Activated naive CD4-positive, alpha-beta T cell treated with anti-CD3 and anti-CD28 coated beads, Interleukin-2, amount 50 U/mL, for 72 hours (primary cell): Measurements from ENCODE around the gene EBF4. TPM values are rescaled to one million over a fixed set of nuclear protein-coding genes. Genes with fewer than 3 reads are reported as not detected.

Source experiments
- ATAC-seq, 2 donors: fragments of 150-1000 bp; cut with Tn5 transposase; 2 replicates each; pipeline ENCODE4 v1.10.0; 2021; ENCODE audit warnings: mild to moderate bottlenecking in 2 of 2, moderate library complexity in 2 of 2
- DNase-seq, 2 donors: peaks; one replicate each; pipeline ENCODE4 v3.0.0; 2021 to 2022; ENCODE audit warnings: low spot score in 2 of 2
- H3K27ac Mint-ChIP-seq, 2 donors: one replicate each; pipeline ENCODE4 v1.8.0; 2022; ENCODE audit warnings: mild to moderate bottlenecking in 2 of 2, mixed read lengths in 2 of 2
- H3K36me3 Mint-ChIP-seq, 2 donors: one replicate each; pipeline ENCODE4 v1.8.0; 2022; ENCODE audit warnings: mixed read lengths in 2 of 2
- H3K9me3 Mint-ChIP-seq, 2 donors: one replicate each; pipeline ENCODE4 v1.8.0; 2022; ENCODE audit warnings: mixed read lengths in 2 of 2
- total RNA-seq, 2 donors: library from RNA; stranded (reverse); gene quantifications; one replicate each; pipeline ENCODE4 v1.2.3, GENCODE V29; 2022

EBF4 gene
- total RNA-seq, 2 donors from 2014 or later, result 4.0 to 8.3 TPM

DNA sequence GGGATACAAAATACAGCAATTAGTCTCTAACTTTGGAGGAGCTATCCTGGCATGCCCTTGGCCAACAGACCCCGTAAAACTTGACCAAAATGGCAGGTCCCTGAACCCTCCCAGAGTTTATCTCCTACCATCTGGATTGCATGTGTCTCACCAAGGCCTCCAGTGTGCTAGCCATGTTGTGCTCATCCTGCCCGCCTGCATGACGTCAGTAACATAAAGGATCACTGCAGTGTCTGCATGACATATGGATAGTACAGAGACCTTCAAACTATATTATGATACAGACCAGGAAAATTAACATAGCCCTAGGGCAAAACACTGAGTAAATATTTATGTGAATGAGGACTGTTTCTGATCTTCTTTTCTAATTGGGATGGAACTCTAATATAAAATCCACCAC lies 82.6 kb downstream of the EBF4 start:
- ATAC-seq, result no peak
- Mint-ChIP-seq H3K27ac (no peak overlapping the region), H3K36me3 (no peaks in the 10 kb centered on the region), H3K9me3 (no peaks in the 10 kb centered on the region)
- DNase-seq, result no peak

- H3K27ac Mint-ChIP-seq, result no peak overlapping the region
- ATAC-seq (peak in 1 of 2 donors; percentile 58), DNase-seq (no peak)
- H3K36me3 Mint-ChIP-seq, result no peaks in the 10 kb centered on the region
- H3K9me3 Mint-ChIP-seq, result no peaks in the 10 kb centered on the region
These were observed 86.2 kb downstream of the EBF4 start for GRCh38 chr20:2778602-2779321.

- H3K27ac Mint-ChIP-seq, result no peak overlapping the region
- no peaks in the 10 kb centered on the region for H3K36me3 Mint-ChIP-seq
These were observed 88.4 kb downstream of the EBF4 start for GRCh38 chr20:2780948-2781347.

DNA sequence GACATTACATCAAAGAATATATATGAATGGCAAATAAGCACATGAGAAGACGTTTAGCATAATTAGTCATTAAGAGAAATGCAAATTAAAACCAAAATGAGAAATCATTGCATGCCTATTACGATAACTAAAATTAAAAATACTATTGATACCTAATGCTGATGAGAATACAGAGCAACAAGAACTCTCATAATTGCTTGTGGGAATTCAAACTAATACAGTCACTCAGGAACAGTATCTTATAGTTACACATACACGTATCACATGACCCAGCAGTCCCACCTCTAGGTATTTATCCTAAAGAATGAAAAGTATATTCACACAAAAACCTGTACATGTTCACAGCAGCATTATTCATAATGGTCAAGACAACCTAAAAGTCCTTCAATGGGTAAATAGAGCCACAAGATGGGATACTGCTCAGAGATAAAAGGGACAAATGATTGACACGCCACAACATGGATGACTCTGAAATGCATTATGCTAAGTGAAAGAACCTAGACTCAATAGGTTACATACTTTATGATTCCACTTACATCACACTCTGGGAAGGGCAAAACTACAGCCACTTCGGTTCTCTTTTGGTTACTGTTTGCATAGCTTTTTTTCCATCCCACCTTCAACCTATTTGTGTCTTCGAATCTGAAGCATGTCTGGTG lies 91.5 kb downstream of the EBF4 start:
- Mint-ChIP-seq H3K36me3 (no peaks in the 10 kb centered on the region), H3K27ac (no peak overlapping the region), H3K9me3 (no peaks in the 10 kb centered on the region)
- DNase-seq, result no peak
- peak in 1 of 2 donors; percentile 34 for ATAC-seq

More at GRCh38 chr20:2780948-2781347, 88.4 kb downstream of the EBF4 start:
- no peaks in the 10 kb centered on the region for H3K9me3 Mint-ChIP-seq
- DNase-seq (no peak), ATAC-seq (no peak)

- DNase-seq (no peak), ATAC-seq (no peak)
- no peaks in the 10 kb centered on the region for H3K9me3 Mint-ChIP-seq
- no peaks in the 10 kb centered on the region for H3K36me3 Mint-ChIP-seq
- no peak overlapping the region for H3K27ac Mint-ChIP-seq
These were observed 100.9 kb downstream of the EBF4 start for GRCh38 chr20:2793471-2793870.

GRCh38 chr20:2794202-2794748 lies 101.7 kb downstream of the EBF4 start:
- DNase-seq (no peak), ATAC-seq (no peak)
- no peaks in the 10 kb centered on the region for H3K9me3 Mint-ChIP-seq
- no peak overlapping the region for H3K27ac Mint-ChIP-seq
- peaks cover 0 to 2% of the 10 kb centered on the region in 2 donors for H3K36me3 Mint-ChIP-seq

- Mint-ChIP-seq H3K9me3 (no peaks in the 10 kb centered on the region), H3K27ac (no peak overlapping the region), H3K36me3 (peaks cover 3 to 9% of the 10 kb centered on the region in 2 donors)
- ATAC-seq (no peak), DNase-seq (no peak)
These were observed 102.4 kb downstream of the EBF4 start for GRCh38 chr20:2794866-2795447.

GRCh38 chr20:2795451-2795850 lies 102.9 kb downstream of the EBF4 start:
- H3K27ac Mint-ChIP-seq, result no peak overlapping the region
- H3K36me3 Mint-ChIP-seq, result peaks cover 6 to 12% of the 10 kb centered on the region in 2 donors
- no peaks in the 10 kb centered on the region for H3K9me3 Mint-ChIP-seq
- DNase-seq (no peak), ATAC-seq (no peak)

- H3K9me3 Mint-ChIP-seq, result no peaks in the 10 kb centered on the region
- H3K27ac Mint-ChIP-seq, result no peak overlapping the region
- no peak for DNase-seq
- ATAC-seq, result no peak
- H3K36me3 Mint-ChIP-seq, result peaks cover 10 to 17% of the 10 kb centered on the region in 2 donors
These were observed 103.6 kb downstream of the EBF4 start for GRCh38 chr20:2796011-2796660.

- no peak overlapping the region for H3K27ac Mint-ChIP-seq
- ATAC-seq (no peak), DNase-seq (no peak)
- H3K36me3 Mint-ChIP-seq, result peaks cover 10 to 23% of the 10 kb centered on the region in 2 donors
- H3K9me3 Mint-ChIP-seq, result no peaks in the 10 kb centered on the region
These were observed 104.8 kb downstream of the EBF4 start for GRCh38 chr20:2797136-2797983.

DNA sequence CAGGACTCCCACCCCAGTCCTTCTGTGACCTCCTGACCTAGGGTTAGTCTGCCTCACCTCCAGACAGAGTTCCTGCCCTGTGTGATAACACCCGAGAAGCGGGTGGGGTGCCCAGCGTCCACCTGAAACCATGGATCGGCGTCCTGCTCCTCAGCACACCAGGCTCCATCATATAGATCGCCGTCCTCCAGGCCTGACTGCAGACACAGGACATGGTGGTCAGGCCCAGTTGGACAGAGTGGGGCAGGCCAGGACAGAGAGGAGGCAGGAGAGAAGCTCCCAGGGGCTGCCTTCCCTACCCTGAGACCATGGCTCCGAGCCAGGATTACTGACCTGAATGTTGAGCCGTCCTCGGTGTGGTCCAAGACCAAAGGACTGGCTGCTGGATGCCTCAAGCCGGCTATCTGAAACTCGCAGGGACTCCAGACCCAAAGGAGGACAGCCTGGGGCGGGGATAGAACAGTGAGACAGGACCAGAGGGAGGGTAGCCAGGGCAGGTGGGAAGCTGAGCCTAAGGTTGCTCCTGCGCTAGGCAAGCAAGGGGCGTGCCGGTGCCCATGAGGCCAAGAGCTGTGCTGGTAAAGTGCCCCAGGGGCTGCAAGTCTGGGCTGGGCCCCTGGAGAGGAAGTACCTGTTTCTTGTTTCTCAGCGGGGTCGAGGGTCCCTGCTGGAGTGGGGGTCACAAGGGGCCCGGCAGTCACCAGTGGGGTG lies 105.7 kb downstream of the EBF4 start:
- Mint-ChIP-seq H3K36me3 (peaks cover 15 to 23% of the 10 kb centered on the region in 2 donors), H3K27ac (no peak overlapping the region), H3K9me3 (no peaks in the 10 kb centered on the region)
- no peak for DNase-seq
- no peak for ATAC-seq

DNA sequence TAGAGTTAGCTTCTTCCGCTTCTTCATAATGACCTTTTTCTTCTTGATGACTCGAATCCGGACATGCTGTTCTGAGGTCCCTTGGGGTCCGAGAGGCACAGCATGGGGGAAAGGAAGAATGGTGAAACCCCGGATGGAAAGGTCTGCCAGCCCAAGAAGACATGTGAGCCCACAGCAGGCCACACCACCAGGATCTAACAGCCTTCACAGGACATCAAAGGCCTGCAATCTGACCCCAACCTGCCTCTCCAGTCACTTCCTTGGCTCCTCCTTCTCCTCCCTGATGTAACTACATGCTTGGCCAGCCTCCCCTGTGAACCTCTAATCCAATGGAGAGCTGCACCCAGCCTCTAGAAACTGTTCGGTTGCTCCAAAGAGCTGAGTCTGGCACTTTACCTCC lies 106.2 kb downstream of the EBF4 start:
- H3K36me3 Mint-ChIP-seq, result peaks cover 15 to 23% of the 10 kb centered on the region in 2 donors
- no peak for ATAC-seq
- no peak overlapping the region for H3K27ac Mint-ChIP-seq
- H3K9me3 Mint-ChIP-seq, result no peaks in the 10 kb centered on the region
- DNase-seq, result no peak

GRCh38 chr20:2799271-2799670 lies 106.7 kb downstream of the EBF4 start:
- Mint-ChIP-seq H3K9me3 (no peaks in the 10 kb centered on the region), H3K36me3 (peaks cover 15 to 23% of the 10 kb centered on the region in 2 donors), H3K27ac (no peak overlapping the region)
- DNase-seq, result no peak
- ATAC-seq, result peak in 1 of 2 donors; percentile 21

DNA sequence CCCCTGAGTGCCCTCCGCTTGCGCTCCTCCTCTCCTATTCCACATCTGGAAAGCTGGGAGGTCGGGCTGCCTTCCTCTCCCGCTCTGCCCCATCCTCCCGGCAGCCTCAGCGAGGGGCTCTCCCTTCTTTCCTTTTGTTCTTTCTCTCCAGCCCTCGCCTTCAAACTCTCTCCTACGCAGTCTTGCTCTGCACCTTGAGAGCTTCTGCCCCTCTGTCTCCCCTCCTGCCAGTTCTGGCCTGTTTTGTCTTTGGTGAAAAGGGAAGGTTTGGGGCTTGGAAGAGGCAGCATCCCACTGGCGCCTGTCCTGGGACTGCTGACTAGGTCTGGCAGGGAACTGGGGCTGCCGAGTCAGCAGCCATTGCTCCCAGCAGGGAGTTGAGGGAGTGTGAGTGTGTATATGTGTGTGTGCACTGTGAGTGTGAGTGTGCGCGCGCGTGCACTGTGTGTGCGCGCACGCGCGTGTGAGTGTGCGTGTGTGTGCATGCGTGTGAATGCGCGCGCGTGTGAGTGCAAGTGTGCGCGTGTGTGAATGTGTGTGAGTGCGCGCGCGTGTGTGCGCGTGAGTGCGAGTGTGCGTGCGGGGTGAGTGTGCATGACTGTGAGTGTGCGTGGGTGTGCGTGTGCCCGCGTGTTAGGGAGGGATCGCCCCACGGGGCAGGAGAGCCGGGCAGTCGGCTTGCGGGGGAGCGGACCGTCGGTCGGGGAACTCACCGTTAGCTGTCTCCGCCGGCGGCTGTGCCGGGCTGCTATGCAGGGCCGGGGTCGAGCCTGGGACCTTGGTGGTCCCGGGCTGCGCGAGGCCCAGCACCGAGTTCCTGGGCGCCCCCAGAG lies 107.3 kb downstream of the EBF4 start:
- no peak for DNase-seq
- Mint-ChIP-seq H3K36me3 (peaks cover 15 to 23% of the 10 kb centered on the region in 2 donors), H3K27ac (peak overlapping the region; percentile 9 to 37), H3K9me3 (no peaks in the 10 kb centered on the region)
- peak; percentile 21 to 54 for ATAC-seq
